ENCODE data around the gene STOX1.

STOX1 gene

GRCh38 chr10:68848281-68848680 is 20.9 kb downstream of the STOX1 start:
- no peaks in the 10 kb centered on the region for H3K79me2 ChIP-seq (ENCODE audit: insufficient read depth, low read length)
- H3K36me3 ChIP-seq (ENCODE audit: insufficient read depth, low read length), result no peaks in the 10 kb centered on the region
- H3F3A ChIP-seq (ENCODE audit: insufficient read depth, low read length), result no peaks in the 10 kb centered on the region
- no peak overlapping the region for H3K4me2 ChIP-seq (ENCODE audit: low read length)
- no peaks in the 10 kb centered on the region for H3K4me1 ChIP-seq (ENCODE audit: insufficient read depth, low read length, severe bottlenecking)
- H3K9me3 ChIP-seq (ENCODE audit: low read length), result no peaks in the 10 kb centered on the region
- TF ChIP-seq CTCF (IDR thresholded peaks at IDR 0.05; ENCODE audit: low read length), result no peak
- TF ChIP-seq EZH2 (IDR thresholded peaks at IDR 0.05; ENCODE audit: borderline replicate concordance, low read length), result no peak
- H3K27ac ChIP-seq (ENCODE audit: low read depth, low read length, poor library complexity, severe bottlenecking), result no peak overlapping the region
- H3K9ac ChIP-seq (ENCODE audit: low read length), result no peak overlapping the region
- no peaks in the 10 kb centered on the region; the same call in 1 of the 2 replicates for H3K27me3 ChIP-seq (ENCODE audit: insufficient read depth, low read length)
- no peaks in the 10 kb centered on the region for H4K20me1 ChIP-seq (ENCODE audit: insufficient read depth, low read length)
- no peak overlapping the region for H2AFZ ChIP-seq (ENCODE audit: low read length)
- H3K4me3 ChIP-seq (ENCODE audit: low read depth, low read length, poor library complexity, severe bottlenecking), result no peak overlapping the region
- H3K9me2 ChIP-seq (ENCODE audit: low read depth, low read length), result no peaks in the 10 kb centered on the region

- H3K27ac ChIP-seq (ENCODE audit: low read depth, low read length, poor library complexity, severe bottlenecking), result no peak overlapping the region
- no peak overlapping the region for H3K4me3 ChIP-seq (ENCODE audit: low read depth, low read length, poor library complexity, severe bottlenecking)
- H3K9me2 ChIP-seq (ENCODE audit: low read depth, low read length), result no peaks in the 10 kb centered on the region
- no peaks in the 10 kb centered on the region for H3K79me2 ChIP-seq (ENCODE audit: insufficient read depth, low read length)
- H3K36me3 ChIP-seq (ENCODE audit: insufficient read depth, low read length), result no peaks in the 10 kb centered on the region
- TF ChIP-seq CTCF (IDR thresholded peaks at IDR 0.05; ENCODE audit: low read length) (no peak), EZH2 (IDR thresholded peaks at IDR 0.05; ENCODE audit: borderline replicate concordance, low read length) (no peak)
- H2AFZ ChIP-seq (ENCODE audit: low read length), result no peak overlapping the region
- no peak overlapping the region for H3K9ac ChIP-seq (ENCODE audit: low read length)
- no peaks in the 10 kb centered on the region for H4K20me1 ChIP-seq (ENCODE audit: insufficient read depth, low read length)
- no peak overlapping the region for H3K4me2 ChIP-seq (ENCODE audit: low read length)
- no peaks in the 10 kb centered on the region for H3K9me3 ChIP-seq (ENCODE audit: low read length)
- H3K27me3 ChIP-seq (ENCODE audit: insufficient read depth, low read length), result no peaks in the 10 kb centered on the region; the same call in 1 of the 2 replicates
- no peaks in the 10 kb centered on the region for H3F3A ChIP-seq (ENCODE audit: insufficient read depth, low read length)
- H3K4me1 ChIP-seq (ENCODE audit: insufficient read depth, low read length, severe bottlenecking), result no peaks in the 10 kb centered on the region
Observed at GRCh38 chr10:68848806-68849205, 21.5 kb downstream of the STOX1 start.

- Histone ChIP-seq H4K20me1 (ENCODE audit: insufficient read depth, low read length) (no peaks in the 10 kb centered on the region), H3K4me1 (ENCODE audit: insufficient read depth, low read length, severe bottlenecking) (no peaks in the 10 kb centered on the region), H3K4me2 (ENCODE audit: low read length) (no peak overlapping the region), H2AFZ (ENCODE audit: low read length) (no peak overlapping the region), H3K27me3 (ENCODE audit: insufficient read depth, low read length) (no peaks in the 10 kb centered on the region; the same call in 1 of the 2 replicates), H3K9me2 (ENCODE audit: low read depth, low read length) (no peaks in the 10 kb centered on the region), H3K4me3 (ENCODE audit: low read depth, low read length, poor library complexity, severe bottlenecking) (no peak overlapping the region), H3K9me3 (ENCODE audit: low read length) (no peaks in the 10 kb centered on the region), H3K79me2 (ENCODE audit: insufficient read depth, low read length) (no peaks in the 10 kb centered on the region), H3F3A (ENCODE audit: insufficient read depth, low read length) (no peaks in the 10 kb centered on the region), H3K27ac (ENCODE audit: low read depth, low read length, poor library complexity, severe bottlenecking) (no peak overlapping the region), H3K36me3 (ENCODE audit: insufficient read depth, low read length) (no peaks in the 10 kb centered on the region), H3K9ac (ENCODE audit: low read length) (no peak overlapping the region)
- TF ChIP-seq CTCF (IDR thresholded peaks at IDR 0.05; ENCODE audit: low read length) (no peak), EZH2 (IDR thresholded peaks at IDR 0.05; ENCODE audit: borderline replicate concordance, low read length) (no peak)
Observed at GRCh38 chr10:68856352-68856751, 29.0 kb downstream of the STOX1 start.
